Measurements from ENCODE around the gene SGPP1. TPM values are rescaled to one million over a fixed set of nuclear protein-coding genes. Genes with fewer than 3 reads are reported as not detected.

SGPP1 gene
- total and polyA plus RNA-seq, 2 of the 8 experiments (the other 6 are each of a cell fraction or from before 2014, with no cell fraction given), result 5.7 to 8.1 TPM

DNA sequence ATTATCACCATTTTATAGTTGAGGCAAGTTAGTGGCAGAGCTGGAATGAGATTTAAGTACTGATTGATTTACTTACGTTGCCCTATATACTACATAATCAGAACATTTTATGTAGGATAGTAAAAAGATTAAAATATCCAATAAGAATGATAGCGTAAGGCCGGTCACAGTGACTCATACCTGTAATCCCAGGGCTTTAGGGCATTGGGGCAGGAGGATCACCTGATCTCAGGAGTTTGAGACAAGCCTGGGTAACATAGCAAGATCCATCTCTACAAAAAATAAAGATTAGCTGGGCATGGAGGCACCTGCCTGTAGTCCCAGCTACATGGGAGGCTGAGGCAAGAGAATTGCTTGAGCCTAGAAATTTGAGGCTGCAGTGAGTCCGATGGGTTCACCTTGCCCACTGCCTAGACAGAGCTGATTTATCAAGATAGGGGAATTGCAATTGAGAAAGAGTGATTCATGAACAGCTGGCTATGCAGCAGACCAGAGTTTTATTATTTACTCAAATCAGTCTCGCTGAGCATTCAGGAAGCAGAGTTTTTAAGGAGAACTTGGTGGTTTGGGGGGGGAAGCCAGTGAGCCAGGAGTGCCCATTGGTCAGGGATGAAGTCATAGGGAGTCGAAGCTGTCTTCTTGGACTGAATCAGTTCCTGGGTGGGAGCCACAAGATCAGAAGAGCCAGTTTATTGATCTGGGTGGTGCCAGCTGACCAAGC, 24.7 kb upstream of the SGPP1 start:
- no peaks in the 10 kb centered on the region for H3K23me2 ChIP-seq (ENCODE audit: low read depth, low read length)
- H2BK20ac ChIP-seq (ENCODE audit: low read length), result no peak overlapping the region
- no peak overlapping the region for H3K4ac ChIP-seq (replicated peaks; ENCODE audit: insufficient read length, low read depth, low read length)
- H3K27ac ChIP-seq (ENCODE audit: low read depth, low read length), result no peak overlapping the region
- H4K20me1 ChIP-seq (replicated peaks in 1 of 2; ENCODE audit: control insufficient read depth in 1 of 2, insufficient read depth in 2 of 2, low read length in 2 of 2), result no peaks in the 10 kb centered on the region
- POLR2A ChIA-PET (ENCODE audit: partially characterized antibody), result no interaction called here
- 90% methylated on average over 6 of the region's 6 CpGs; no CpG with 5 or more reads in 1 of the 2 experiments for WGBS, 2 experiments (ENCODE audit: extremely low coverage in 1 of 2, insufficient coverage in 1 of 2, insufficient read length in 1 of 2, insufficient replicate concordance in 2 of 2, low coverage in 1 of 2, low lambda C conversion rate in 2 of 2, missing lambda C conversion rate in 1 of 2)
- H3K79me2 ChIP-seq (ENCODE audit: control insufficient read depth in 1 of 2, insufficient read depth in 2 of 2, low read length in 2 of 2), result no peaks in the 10 kb centered on the region
- FAIRE-seq (no peak), DNase-seq (ENCODE audit: low read depth in 1 of 2, low spot score in 2 of 2) (no peak)
- H3K56ac ChIP-seq (replicated peaks; ENCODE audit: insufficient read length, low read depth, low read length), result no peak overlapping the region
- no peak overlapping the region for H3K23ac ChIP-seq (ENCODE audit: insufficient read length)
- H3K9ac ChIP-seq (replicated peaks in 1 of 4; ENCODE audit: extremely low read depth in 1 of 4, low read depth in 3 of 4, low read length in 3 of 4), result no peak overlapping the region
- no peak overlapping the region for H2BK12ac ChIP-seq (ENCODE audit: low read depth, low read length)
- no peak overlapping the region for H3K14ac ChIP-seq (ENCODE audit: insufficient read length)
- no peak overlapping the region for H3K4me3 ChIP-seq (ENCODE audit: extremely low read depth in 1 of 4, insufficient read depth in 2 of 4, low read depth in 3 of 4, low read length in 4 of 4)
- no peak overlapping the region for H2BK15ac ChIP-seq (ENCODE audit: low read length)
- H2BK5ac ChIP-seq (ENCODE audit: low read depth, low read length), result no peak overlapping the region
- H2AK5ac ChIP-seq (ENCODE audit: low read depth, low read length), result no peak overlapping the region
- H3K79me1 ChIP-seq (ENCODE audit: low read depth, low read length), result no peaks in the 10 kb centered on the region
- no peak overlapping the region for H4K8ac ChIP-seq (ENCODE audit: extremely low read depth, insufficient read depth, low read length)
- CTCF ChIA-PET (ENCODE audit: partially characterized antibody), result interaction anchor here (0.9 kb wide), 1 partner anchor 14 kb away, joined by 3 read pairs; no protein-coding TSS in a partner anchor
- no peaks in the 10 kb centered on the region for H3K4me1 ChIP-seq (replicated peaks in 1 of 4; ENCODE audit: control insufficient read depth in 3 of 4, insufficient read depth in 4 of 4, low read length in 3 of 4)
- no peak overlapping the region for H4K91ac ChIP-seq (replicated peaks; ENCODE audit: insufficient read length, low read length)
- no peaks in the 10 kb centered on the region for H3K36me3 ChIP-seq (ENCODE audit: control insufficient read depth in 2 of 4, insufficient read depth in 4 of 4, low read length in 3 of 4)
- no peak overlapping the region for H4K5ac ChIP-seq (ENCODE audit: insufficient read length, low read depth, low read length)
- H3K4me2 ChIP-seq (ENCODE audit: insufficient read depth in 1 of 2, low read depth in 2 of 2, low read length in 2 of 2), result no peak overlapping the region
- peaks cover 0 to 6% of the 10 kb centered on the region in 2 experiments; a peak in 1 of 4 replicates for H3K9me3 ChIP-seq (ENCODE audit: insufficient read depth in 2 of 2, low read depth in 1 of 2, low read length in 1 of 2)
- no peak overlapping the region for H2AFZ ChIP-seq (ENCODE audit: low read length)
- no peaks in the 10 kb centered on the region for H3K27me3 ChIP-seq (replicated peaks in 1 of 4; ENCODE audit: control insufficient read depth in 3 of 4, extremely low read depth in 1 of 4, insufficient read depth in 3 of 4, low read length in 3 of 4)
- no peak overlapping the region for H3K18ac ChIP-seq (ENCODE audit: extremely low read depth, low read length)
- no peak overlapping the region for H2BK120ac ChIP-seq (replicated peaks; ENCODE audit: low read depth, low read length)
- no peak for TF ChIP-seq NANOG (IDR thresholded peaks at IDR 0.05; ENCODE audit: insufficient read depth, low read depth, low read length, poor library complexity, severe bottlenecking)
- no peak for TF ChIP-seq CEBPB (IDR thresholded peaks at IDR 0.05; ENCODE audit: low read depth, low read length)
- TF ChIP-seq EGR1 (IDR thresholded peaks at IDR 0.05; ENCODE audit: borderline replicate concordance, low read depth, low read length), result no peak
- no peak for TF ChIP-seq TAF7 (optimal IDR thresholded peaks at IDR 0.05; ENCODE audit: borderline replicate concordance, low read depth, low read length)
- no peak for TF ChIP-seq NRF1 (IDR thresholded peaks at IDR 0.05; ENCODE audit: low read depth, low read length)
- no peak for TF ChIP-seq TBP (IDR thresholded peaks at IDR 0.05; ENCODE audit: low read depth, low read length)
- TF ChIP-seq EP300 (IDR thresholded peaks at IDR 0.05; ENCODE audit: borderline replicate concordance in 1 of 2, low read depth in 2 of 2, low read length in 2 of 2), result no peak
- TF ChIP-seq RXRA (IDR thresholded peaks at IDR 0.05; ENCODE audit: insufficient read depth, low read depth, low read length), result no peak
- TF ChIP-seq ZNF274 (IDR thresholded peaks at IDR 0.05; ENCODE audit: borderline replicate concordance, extremely low read depth, low read length), result no peak
- TF ChIP-seq GABPA (IDR thresholded peaks at IDR 0.05; ENCODE audit: borderline replicate concordance, insufficient read depth, low read length), result no peak
- no peak for TF ChIP-seq KDM5A (IDR thresholded peaks at IDR 0.05; ENCODE audit: low read length)
- TF ChIP-seq FOSL1 (IDR thresholded peaks at IDR 0.05; ENCODE audit: insufficient read depth, low read depth, low read length), result no peak
- no peak for TF ChIP-seq SRF (IDR thresholded peaks at IDR 0.05; ENCODE audit: low read depth, low read length)
- no peak for TF ChIP-seq SP2 (IDR thresholded peaks at IDR 0.05; ENCODE audit: low read length)
